HL-60/S4 treated with phorbol 12-myristate 13-acetate at 8.2 ng/mL for 4 days and 3 days (cell line): ENCODE measurements around the gene NTRK3.

ENCODE experiments used
- in situ Hi-C: fragments of 300-500 bp; cut with MboI; formaldehyde crosslinking; loops from 2 replicates; pipeline ENCODE4 v1.15.0; 2022; ENCODE audit warnings: low sequenced_read_pairs

Gene NTRK3

GRCh38 chr15:88012688-88013087 lies 243.9 kb downstream of the NTRK3 start:
- in situ Hi-C loops: no loop called here

GRCh38 chr15:88012233-88012632 lies 244.3 kb downstream of the NTRK3 start:
- in situ Hi-C loops: no loop called here

GRCh38 chr15:88011533-88011932 lies 245.0 kb downstream of the NTRK3 start:
- in situ Hi-C loops: no loop called here

- in situ Hi-C loops: no loop called here
Observed at GRCh38 chr15:88006146-88006545, 250.4 kb downstream of the NTRK3 start.

GRCh38 chr15:88004399-88004798 lies 252.1 kb downstream of the NTRK3 start:
- in situ Hi-C loops: no loop called here

GRCh38 chr15:88003541-88004327 lies 252.8 kb downstream of the NTRK3 start:
- in situ Hi-C loops: no loop called here

- in situ Hi-C loops: no loop called here
Observed at GRCh38 chr15:88002706-88003105, 253.8 kb downstream of the NTRK3 start.

- in situ Hi-C loops: no loop called here
Observed at GRCh38 chr15:87998630-87999029, 257.9 kb downstream of the NTRK3 start.

GRCh38 chr15:87986776-87987175 lies 269.8 kb downstream of the NTRK3 start:
- in situ Hi-C loops: no loop called here

GRCh38 chr15:87985451-87985850 lies 271.1 kb downstream of the NTRK3 start:
- in situ Hi-C loops: no loop called here

- in situ Hi-C loops: no loop called here
Observed at GRCh38 chr15:87981969-87982368, 274.6 kb downstream of the NTRK3 start.

GRCh38 chr15:87977907-87978306 lies 278.6 kb downstream of the NTRK3 start:
- in situ Hi-C loops: no loop called here

GRCh38 chr15:87976552-87976951 lies 280.0 kb downstream of the NTRK3 start:
- in situ Hi-C loops: no loop called here

GRCh38 chr15:87973501-87974215 lies 282.9 kb downstream of the NTRK3 start:
- in situ Hi-C loops: no loop called here

GRCh38 chr15:87971076-87971475 lies 285.5 kb downstream of the NTRK3 start:
- in situ Hi-C loops: no loop called here

- in situ Hi-C loops: no loop called here
Observed at GRCh38 chr15:87967951-87968350, 288.6 kb downstream of the NTRK3 start.

- in situ Hi-C loops: no loop called here
Observed at GRCh38 chr15:87965304-87965703, 291.2 kb downstream of the NTRK3 start.

GRCh38 chr15:87962428-87962827 lies 294.1 kb downstream of the NTRK3 start:
- in situ Hi-C loops: no loop called here

GRCh38 chr15:87961851-87962420 lies 294.6 kb downstream of the NTRK3 start:
- in situ Hi-C loops: no loop called here

- in situ Hi-C loops: no loop called here
Observed at GRCh38 chr15:87959662-87960061, 296.9 kb downstream of the NTRK3 start.

- in situ Hi-C loops: no loop called here
Observed at GRCh38 chr15:87959080-87959479, 297.5 kb downstream of the NTRK3 start.
